Activated CD4-positive, alpha-beta T cell treated with anti-CD3 and anti-CD28 coated beads, Interleukin-2, amount 10 ng/mL, durations not matched to agents 24 days and 14 days (primary cell): Measurements from ENCODE around the gene AAR2. TPM values are rescaled to one million over a fixed set of nuclear protein-coding genes. Genes with fewer than 3 reads are reported as not detected.

Source experiments
- DNase-seq: peaks from one replicate; pipeline ENCODE4 v3.0.0; 2022
- H3K27ac Mint-ChIP-seq: one replicate; pipeline ENCODE4 v1.8.0; 2022; ENCODE audit warnings: mild to moderate bottlenecking, mixed read lengths
- H3K27me3 Mint-ChIP-seq: one replicate; pipeline ENCODE4 v1.8.0; 2022; ENCODE audit warnings: mixed read lengths
- H3K36me3 Mint-ChIP-seq: one replicate; pipeline ENCODE4 v1.8.0; 2022; ENCODE audit warnings: low read depth, mild to moderate bottlenecking, mixed read lengths
- H3K4me1 Mint-ChIP-seq: one replicate; pipeline ENCODE4 v1.8.0; 2021; ENCODE audit warnings: mixed read lengths
- H3K4me3 Mint-ChIP-seq: one replicate; pipeline ENCODE4 v1.8.0; 2022; ENCODE audit warnings: mild to moderate bottlenecking, moderate library complexity, mixed read lengths
- H3K9me3 Mint-ChIP-seq: one replicate; pipeline ENCODE4 v1.8.0; 2021; ENCODE audit warnings: mixed read lengths
- intact Hi-C: fragments of 100-400 bp; cut with micrococcal nuclease; formaldehyde crosslinking; loops from one replicate; pipeline ENCODE4 v1.15.1; 2023
- total RNA-seq: library from RNA; stranded (reverse); gene quantifications from 2 replicates; pipeline ENCODE4 v1.2.3, GENCODE V29; 2022

The AAR2 gene
- total RNA-seq, 1 donor from 2014 or later, result 30.7 TPM

DNA sequence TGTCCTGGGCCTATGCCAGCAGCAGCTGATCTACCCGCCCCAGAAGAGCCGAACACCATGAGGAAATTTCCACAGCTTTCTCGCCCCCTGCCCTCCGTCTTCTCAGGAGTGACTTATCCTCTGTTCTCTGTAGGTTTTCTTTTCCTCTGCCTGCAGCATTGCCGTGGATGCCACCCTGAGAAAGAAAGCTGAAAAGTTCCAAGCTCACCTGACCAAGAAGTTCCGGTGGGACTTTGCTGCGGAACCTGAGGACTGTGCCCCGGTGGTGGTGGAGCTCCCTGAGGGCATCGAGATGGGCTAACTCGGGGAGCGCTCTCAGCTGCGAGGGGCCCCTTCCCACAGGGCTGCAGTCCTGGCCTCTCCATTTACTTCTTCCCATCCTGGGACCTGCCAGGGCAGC lies 19.2 kb downstream of the AAR2 start:
- H3K27me3 Mint-ChIP-seq, result no peaks in the 10 kb centered on the region
- intact Hi-C loops, result no loop called here
- no peak for DNase-seq
- peaks cover 4% of the 10 kb centered on the region for H3K4me1 Mint-ChIP-seq
- no peaks in the 10 kb centered on the region for H3K9me3 Mint-ChIP-seq
- H3K4me3 Mint-ChIP-seq, result no peak overlapping the region
- H3K36me3 Mint-ChIP-seq, result peaks cover 21% of the 10 kb centered on the region
- no peak overlapping the region for H3K27ac Mint-ChIP-seq

DNA sequence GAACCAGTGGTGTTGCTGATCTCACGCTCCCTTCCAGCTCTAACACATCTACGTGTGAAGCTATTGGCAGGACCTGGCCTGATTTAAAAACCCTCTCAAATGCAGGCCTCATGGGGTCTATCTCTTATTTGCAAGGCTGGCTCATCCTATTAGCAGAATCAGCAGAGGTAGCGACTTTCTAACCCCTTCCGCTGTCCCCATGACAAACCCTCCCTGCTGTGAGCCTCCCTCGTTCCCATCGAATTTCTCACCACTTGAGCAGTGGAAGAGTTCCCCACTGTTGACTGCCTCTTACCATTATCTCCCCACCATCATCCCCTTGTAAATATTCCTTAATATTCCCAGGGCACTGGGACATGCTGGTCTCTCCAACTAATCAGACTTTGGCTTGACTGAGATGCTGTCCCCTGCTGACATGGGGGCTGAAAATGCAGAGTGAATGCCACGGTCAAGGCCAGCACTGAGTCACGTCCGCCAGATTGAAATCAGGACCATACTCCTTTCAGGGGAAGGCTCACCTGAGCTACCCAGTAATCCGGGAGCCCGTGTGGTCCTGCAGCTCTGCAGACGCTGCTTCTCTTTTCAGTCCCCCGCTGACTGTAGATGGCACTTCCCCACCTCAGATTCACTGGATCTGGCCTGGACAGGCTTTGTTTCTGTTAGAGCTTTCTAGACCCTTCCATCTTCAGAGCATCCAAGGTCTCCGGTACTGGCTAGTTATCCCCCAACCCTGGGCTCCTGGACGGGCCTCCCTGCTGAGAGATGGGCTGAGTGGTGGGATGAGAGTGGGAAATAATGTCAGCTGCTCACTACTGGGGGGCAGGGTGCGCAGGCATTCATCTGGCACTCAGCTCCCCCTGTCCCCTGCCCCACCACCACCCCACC lies 23.1 kb downstream of the AAR2 start:
- H3K4me3 Mint-ChIP-seq, result no peak overlapping the region

DNA sequence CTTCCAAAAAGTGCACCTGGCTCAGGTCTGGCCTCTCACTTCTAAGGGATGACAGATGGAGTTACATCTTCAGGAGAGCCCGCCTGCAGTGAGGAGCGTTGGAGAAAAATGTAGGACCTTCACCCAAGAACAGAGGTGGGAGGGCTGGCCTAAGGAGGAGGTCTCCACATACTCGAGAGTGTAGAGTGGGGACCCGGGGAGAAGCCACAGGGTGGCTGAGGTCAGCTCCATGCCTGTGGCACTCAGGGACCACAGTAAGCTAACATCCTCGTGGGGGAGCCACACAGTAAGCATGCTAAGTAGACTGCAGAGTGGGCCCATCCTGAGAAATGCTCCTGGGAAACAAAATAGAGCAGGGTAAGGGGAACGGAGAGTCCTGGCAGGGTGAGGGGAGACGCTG lies 24.0 kb downstream of the AAR2 start:
- H3K4me3 Mint-ChIP-seq, result no peak overlapping the region
- H3K4me1 Mint-ChIP-seq, result no peaks in the 10 kb centered on the region
- no peak for DNase-seq
- H3K36me3 Mint-ChIP-seq, result peaks cover 9% of the 10 kb centered on the region
- no peaks in the 10 kb centered on the region for H3K27me3 Mint-ChIP-seq
- intact Hi-C loops, result no loop called here
- H3K9me3 Mint-ChIP-seq, result no peaks in the 10 kb centered on the region
- H3K27ac Mint-ChIP-seq, result no peak overlapping the region

More for the DNA sequence above, 23.1 kb downstream of the AAR2 start:
- Mint-ChIP-seq H3K9me3 (no peaks in the 10 kb centered on the region), H3K27me3 (no peaks in the 10 kb centered on the region), H3K4me1 (no peaks in the 10 kb centered on the region), H3K36me3 (peaks cover 11% of the 10 kb centered on the region), H3K27ac (no peak overlapping the region)
- intact Hi-C loops, result no loop called here
- DNase-seq, result no peak

DNA sequence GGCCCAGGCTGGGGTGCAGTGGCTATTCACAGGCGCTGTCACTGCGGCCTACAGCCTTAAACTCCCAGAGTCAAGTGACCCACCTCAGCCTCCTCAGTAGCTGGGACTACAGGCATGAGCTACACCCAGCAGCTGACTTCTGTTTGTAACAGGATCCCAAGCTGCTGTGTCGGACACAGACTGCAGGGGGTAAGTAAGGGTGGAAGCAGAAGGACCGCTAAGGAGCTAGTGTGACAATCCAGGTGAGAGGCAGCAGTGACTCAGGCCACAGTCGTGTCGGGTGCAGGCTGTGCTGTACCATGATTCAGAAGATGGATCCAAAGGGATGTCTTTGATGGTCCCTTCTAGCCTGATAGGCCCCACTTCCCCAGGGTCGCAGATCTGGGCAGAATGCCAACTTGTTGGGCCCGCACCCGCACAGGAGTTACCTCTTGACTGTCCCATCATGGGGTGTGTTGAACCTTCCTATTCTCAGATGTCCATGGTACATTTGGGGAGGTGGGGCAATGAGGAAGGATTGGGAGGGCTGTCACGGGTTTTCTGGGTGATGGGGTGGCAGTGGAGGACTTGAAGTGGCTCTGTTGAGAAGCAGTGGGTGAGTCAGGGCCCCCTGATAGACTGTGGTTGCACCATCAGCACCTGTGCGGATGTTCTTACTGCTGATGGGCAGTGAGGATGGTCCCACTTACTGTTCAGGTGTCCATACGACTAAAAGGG lies 25.3 kb downstream of the AAR2 start:
- no peaks in the 10 kb centered on the region for H3K27me3 Mint-ChIP-seq
- no peak for DNase-seq
- no peak overlapping the region for H3K4me3 Mint-ChIP-seq
- H3K27ac Mint-ChIP-seq, result no peak overlapping the region
- H3K9me3 Mint-ChIP-seq, result no peaks in the 10 kb centered on the region
- intact Hi-C loops, result no loop called here
- H3K4me1 Mint-ChIP-seq, result no peaks in the 10 kb centered on the region
- H3K36me3 Mint-ChIP-seq, result peaks cover 4% of the 10 kb centered on the region

DNA sequence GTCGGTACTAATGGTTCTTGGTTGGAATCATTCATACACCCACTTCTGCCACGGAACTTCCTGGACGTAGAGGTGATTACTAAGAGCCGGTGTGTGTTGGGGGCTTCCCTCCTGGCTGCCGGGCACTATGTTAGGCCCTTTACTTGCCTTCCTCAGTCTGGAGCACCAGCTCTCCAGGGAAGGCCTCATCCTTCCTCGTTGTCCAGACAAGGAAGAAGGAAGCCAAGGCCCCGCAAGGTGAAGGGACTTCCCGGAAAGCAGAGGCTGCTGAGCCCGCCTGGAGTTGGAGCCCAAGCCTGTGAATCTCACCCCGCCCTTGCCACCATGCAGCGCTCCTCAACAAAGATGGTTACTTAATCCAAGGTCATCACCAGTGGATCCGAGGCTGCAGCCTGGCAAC lies 26.2 kb downstream of the AAR2 start:
- H3K4me1 Mint-ChIP-seq, result no peaks in the 10 kb centered on the region

DNA sequence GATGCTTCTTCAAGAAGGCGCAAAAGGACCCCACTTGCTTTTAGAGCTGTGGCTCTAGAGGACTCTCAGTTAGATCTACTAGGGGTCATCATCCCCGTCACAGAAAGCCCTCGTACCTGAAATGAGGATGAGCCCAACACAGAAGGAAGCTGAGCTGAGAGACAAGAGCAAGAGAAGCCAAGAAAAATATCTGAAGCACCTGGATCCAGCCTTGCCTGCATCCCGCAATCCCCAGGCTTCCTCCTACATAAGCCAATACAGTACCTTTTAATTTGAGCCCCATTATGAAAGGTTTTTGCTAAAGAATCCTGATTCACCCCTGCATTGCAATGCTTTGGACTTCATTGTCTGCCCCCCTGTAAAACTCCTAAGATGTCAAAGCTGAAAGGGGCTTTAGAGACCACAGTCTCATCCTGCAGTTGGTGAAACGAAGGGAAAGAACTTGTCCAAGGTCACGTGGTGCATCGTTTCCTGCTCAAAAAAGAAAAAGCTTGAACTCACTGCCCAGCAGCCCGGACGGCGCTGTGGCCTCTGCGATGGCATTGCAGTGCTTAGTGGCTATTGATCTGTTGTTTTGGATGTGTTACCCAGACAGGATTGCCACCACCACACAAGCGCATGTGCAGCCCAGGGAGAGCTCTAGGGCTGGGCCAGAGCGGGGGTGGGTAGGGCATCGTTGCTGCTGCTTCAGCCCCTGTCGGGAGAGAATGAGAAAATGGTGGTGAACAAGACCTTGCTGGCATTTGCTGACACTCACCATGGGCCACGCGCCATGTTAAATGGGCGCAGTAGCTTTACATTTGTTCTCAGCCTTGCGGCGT lies 28.4 kb downstream of the AAR2 start:
- Mint-ChIP-seq H3K27ac (no peak overlapping the region), H3K4me3 (no peak overlapping the region), H3K27me3 (no peaks in the 10 kb centered on the region), H3K9me3 (no peaks in the 10 kb centered on the region), H3K4me1 (no peaks in the 10 kb centered on the region), H3K36me3 (no peaks in the 10 kb centered on the region)
- no peak for DNase-seq
- intact Hi-C loops, result no loop called here

More for the DNA sequence above, 26.2 kb downstream of the AAR2 start:
- Mint-ChIP-seq H3K27ac (no peak overlapping the region), H3K4me3 (no peak overlapping the region), H3K36me3 (peaks cover 4% of the 10 kb centered on the region), H3K9me3 (no peaks in the 10 kb centered on the region), H3K27me3 (no peaks in the 10 kb centered on the region)
- DNase-seq, result no peak
- intact Hi-C loops, result no loop called here

DNA sequence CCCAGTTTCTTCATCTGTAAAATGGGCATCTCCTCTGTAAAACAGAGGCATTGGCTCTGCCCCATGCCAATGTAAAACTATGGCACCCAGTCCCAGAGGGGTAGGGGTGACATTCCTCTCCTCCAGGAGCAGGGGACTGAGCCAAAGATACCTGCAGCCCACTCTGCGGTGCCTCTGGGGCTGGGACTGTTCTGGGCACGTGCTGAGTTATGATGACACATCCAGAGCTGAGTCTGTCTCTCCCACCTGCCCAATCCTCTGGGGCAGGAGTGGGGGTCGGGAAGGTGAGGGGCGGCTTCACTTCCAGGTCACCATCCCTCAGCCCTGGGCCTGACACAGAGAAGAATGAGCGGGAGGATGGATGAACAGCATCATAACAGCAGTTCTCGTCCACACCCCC lies 29.9 kb downstream of the AAR2 start:
- no peak overlapping the region for H3K4me3 Mint-ChIP-seq
- no peaks in the 10 kb centered on the region for H3K36me3 Mint-ChIP-seq
- no peaks in the 10 kb centered on the region for H3K4me1 Mint-ChIP-seq
- no peaks in the 10 kb centered on the region for H3K27me3 Mint-ChIP-seq
- H3K27ac Mint-ChIP-seq, result no peak overlapping the region
- intact Hi-C loops, result no loop called here
- no peak for DNase-seq
- no peaks in the 10 kb centered on the region for H3K9me3 Mint-ChIP-seq

DNA sequence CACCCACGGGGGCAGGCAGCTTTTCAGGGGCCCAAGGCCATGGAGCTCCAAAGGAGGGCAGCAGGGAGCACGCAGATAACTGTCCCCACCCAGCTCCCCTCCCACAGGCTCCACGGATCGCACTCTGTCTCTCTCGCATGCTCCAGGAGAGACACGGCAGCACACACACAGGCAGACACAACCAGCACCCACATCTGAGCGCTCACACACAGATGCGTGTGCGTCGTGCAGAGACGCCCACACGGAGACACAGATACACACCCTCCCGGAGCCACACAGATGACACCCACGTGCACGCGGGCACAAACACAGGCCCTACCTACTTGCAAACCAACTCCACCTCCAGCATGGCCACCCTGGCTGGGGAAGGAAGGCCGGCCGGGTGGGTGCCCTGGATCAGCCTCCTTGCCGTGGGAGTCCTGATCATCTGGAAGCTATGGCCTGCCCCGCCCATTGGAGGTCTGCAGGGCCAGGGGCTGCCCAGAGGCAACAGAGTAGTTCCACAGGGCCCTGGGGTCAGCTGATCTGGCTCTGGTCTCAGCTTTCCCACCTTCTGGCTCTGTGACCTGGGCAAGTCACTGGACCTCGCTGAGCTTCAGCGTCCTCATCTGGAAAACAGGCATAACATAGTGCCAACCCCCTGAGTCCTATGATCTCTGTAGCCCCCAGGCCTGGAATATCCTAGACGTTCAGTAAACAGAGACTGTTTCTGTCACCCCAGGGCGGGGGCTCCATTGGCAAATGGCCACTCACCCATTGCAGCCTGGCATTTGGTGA lies 31.5 kb downstream of the AAR2 start:
- no peak overlapping the region for H3K27ac Mint-ChIP-seq
- H3K27me3 Mint-ChIP-seq, result no peaks in the 10 kb centered on the region
- DNase-seq, result peak; percentile 63
- H3K36me3 Mint-ChIP-seq, result no peaks in the 10 kb centered on the region
- intact Hi-C loops, result no loop called here
- H3K4me1 Mint-ChIP-seq, result no peaks in the 10 kb centered on the region
- H3K4me3 Mint-ChIP-seq, result no peak overlapping the region
- no peaks in the 10 kb centered on the region for H3K9me3 Mint-ChIP-seq

DNA sequence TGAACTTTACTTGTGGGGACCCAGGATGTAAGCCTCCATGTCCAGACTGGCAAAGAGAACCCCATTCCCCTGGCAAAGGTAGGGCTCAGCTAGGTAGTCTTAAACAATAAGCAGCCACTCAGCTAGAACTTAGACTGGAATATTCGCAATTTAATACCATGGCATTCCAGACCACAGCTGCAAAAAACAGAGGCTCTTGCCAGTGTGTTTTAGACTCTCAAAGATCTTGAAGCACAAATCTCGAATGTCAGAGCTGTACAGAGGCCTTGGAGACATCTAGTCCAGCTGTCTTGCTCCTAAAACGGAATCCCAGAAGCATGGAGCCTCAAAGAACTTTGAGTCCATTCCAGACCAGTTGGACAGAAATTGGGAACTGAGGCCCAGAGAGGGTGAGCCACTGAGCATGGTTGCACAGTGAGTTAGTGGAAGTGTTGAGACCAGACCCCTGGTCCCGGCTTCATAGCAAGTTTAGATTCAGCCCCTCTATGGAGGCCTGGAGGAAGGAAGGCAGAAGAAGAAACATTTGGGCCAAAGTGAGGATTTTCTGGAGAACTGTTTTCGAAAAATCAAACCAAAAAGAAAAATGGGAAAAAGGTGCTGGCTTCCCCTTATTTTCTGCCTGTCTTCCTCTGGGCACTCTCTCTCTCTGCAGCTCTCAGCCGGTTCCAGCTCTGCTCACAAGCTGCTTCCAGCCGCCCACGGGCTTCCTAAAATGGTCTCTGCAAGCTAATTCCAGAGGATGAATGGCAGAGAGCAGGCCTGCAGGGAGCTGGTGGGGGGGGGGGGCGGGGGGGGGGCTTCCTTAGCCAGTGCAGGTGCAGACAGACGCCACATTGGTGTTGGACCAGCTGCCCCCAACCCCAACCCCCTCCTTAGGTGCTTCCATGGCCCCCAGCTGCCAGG lies 32.4 kb downstream of the AAR2 start:
- intact Hi-C loops, result no loop called here
- Mint-ChIP-seq H3K27ac (no peak overlapping the region), H3K36me3 (no peaks in the 10 kb centered on the region), H3K9me3 (no peaks in the 10 kb centered on the region), H3K4me1 (no peaks in the 10 kb centered on the region), H3K27me3 (peaks cover under 1% of the 10 kb centered on the region), H3K4me3 (no peak overlapping the region)
- no peak for DNase-seq

DNA sequence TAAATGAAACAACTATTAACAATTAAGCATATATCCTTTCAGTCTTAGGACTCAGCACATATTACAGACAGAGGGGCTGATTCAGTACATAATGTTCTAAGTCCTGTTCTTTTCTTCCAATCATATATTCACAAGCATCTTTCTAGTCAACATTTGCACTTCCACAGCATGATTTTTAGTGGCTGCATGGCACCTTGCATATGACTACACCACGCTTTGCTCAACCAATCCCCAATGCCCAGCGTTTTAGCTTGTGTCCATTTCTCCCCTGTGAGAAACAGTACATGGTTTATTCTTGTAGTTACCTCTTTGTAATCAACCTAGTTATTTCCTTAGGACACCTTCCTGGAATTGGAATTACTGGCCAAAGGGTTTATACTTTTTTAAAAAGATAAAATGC lies 33.2 kb downstream of the AAR2 start:
- no peak overlapping the region for H3K27ac Mint-ChIP-seq
- peaks cover 3% of the 10 kb centered on the region for H3K27me3 Mint-ChIP-seq
- no peak for DNase-seq
- H3K4me1 Mint-ChIP-seq, result no peaks in the 10 kb centered on the region
- intact Hi-C loops, result no loop called here
- no peak overlapping the region for H3K4me3 Mint-ChIP-seq
- H3K36me3 Mint-ChIP-seq, result no peaks in the 10 kb centered on the region
- H3K9me3 Mint-ChIP-seq, result no peaks in the 10 kb centered on the region

DNA sequence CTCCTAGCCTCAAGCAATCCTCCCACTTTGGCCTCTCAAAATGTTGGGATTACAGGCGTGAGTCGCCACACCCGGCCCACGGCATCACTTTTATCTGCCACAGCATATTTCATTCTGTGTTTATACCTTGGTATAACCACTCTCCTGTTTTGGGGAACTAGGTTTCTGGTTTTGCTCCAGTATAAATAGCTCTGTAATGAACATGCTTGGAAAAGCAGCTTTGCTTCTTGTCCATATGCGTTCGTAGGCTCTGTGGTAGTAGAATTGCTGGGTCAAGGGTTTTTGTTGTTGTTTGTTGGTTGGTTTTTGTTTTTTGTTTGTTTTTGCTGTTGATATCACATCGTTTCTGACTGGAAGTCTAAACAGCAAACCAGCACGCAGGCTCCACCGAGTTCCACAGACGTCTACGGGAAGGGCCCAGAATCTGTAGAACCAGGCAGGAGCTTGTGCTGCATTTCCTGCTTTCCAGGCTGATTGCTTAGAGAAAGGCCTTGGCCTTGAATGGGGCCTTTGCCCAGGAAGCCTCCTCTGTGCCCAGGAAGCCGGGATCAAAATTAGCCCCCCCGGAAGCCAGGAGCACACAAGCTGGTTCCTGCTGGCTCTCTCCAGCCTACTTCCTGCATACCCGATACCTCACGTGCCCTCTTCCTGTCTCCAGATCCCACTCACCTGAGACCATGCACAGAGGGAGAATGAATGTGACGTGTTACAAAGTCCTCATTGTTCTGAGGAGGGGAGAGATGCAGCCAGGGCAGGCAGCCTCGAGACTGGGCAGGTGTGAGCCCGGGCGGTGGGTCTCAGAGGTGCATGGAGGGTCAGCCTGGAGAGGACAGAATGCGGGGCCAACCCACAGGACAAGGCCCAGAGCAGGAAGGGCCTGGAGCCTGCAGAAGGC lies 34.7 kb downstream of the AAR2 start:
- H3K27ac Mint-ChIP-seq, result no peak overlapping the region
- DNase-seq, result no peak
- intact Hi-C loops, result no loop called here

More for the DNA sequence above, 34.7 kb downstream of the AAR2 start:
- no peaks in the 10 kb centered on the region for H3K4me1 Mint-ChIP-seq
- H3K27me3 Mint-ChIP-seq, result peaks cover 7% of the 10 kb centered on the region
- H3K9me3 Mint-ChIP-seq, result no peaks in the 10 kb centered on the region
- no peak overlapping the region for H3K4me3 Mint-ChIP-seq
- no peaks in the 10 kb centered on the region for H3K36me3 Mint-ChIP-seq
